Astrocyte (in vitro differentiated cells and primary cell): ENCODE data around the gene EYA2.

Experiments
- CTCF ChIP-seq: IDR thresholded peaks from 2 replicates; pipeline ENCODE4 v1.5.1; 2011; ENCODE audit warnings: low read depth, mild to moderate bottlenecking, inconsistent platforms, low read length, moderate library complexity; ENCODE audit not compliant: insufficient read depth
- EZH2 ChIP-seq: IDR thresholded peaks from 2 replicates; pipeline ENCODE4 v1.6.1; 2012; ENCODE audit warnings: mild to moderate bottlenecking, low read length, inconsistent platforms; ENCODE audit not compliant: insufficient read depth

- no peak for TF ChIP-seq CTCF
- TF ChIP-seq EZH2: no peak
Observed at GRCh38 chr20:47055699-47056369, 161.2 kb downstream of the EYA2 start.
